Amniotic stem cell (primary cell): ENCODE measurements around the gene MUC6.

Experiments used
- DNase-seq: peaks from one replicate; lab custom pipeline; 2025; lab: John Stamatoyannopoulos, UW

The MUC6 gene

DNA sequence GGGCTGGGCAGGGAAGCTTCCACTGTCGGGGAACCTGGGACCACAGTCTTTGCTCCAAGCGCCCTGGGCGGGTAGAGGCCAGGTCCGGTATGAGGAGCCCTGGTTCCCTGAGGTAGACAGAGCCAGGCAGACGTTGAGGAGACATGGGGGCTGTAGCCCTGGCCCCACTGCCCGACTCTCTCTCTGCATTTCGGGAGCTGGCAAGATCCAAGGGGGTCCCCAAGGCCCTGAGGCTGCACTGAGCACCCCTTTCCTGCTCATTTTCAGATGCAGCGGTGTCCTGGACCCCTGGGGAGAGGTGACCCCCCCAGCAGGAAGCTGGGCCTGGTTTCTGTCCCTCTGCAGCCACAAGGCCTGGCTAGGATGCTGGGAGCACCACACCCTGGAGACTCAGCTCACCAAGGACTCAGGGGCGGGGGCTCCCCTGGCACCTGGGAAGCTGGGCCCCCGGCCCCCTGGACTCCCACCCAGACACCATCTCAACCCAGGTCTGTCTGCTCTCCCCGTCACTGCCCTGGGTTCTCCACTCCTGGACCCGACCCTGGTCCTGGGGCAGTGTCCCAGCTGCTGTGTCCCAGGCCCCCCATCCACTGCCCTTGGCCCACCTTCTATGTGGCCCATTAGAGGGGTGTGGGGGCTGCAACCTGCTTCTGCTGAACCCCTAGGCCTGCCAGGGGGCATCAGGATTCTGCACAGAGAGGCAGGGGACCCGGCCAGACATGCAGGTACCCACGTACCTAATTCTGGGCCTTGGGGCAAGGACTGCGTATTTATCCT lies 15.0 kb upstream of the MUC6 start:
- DNase-seq = no peak

DNA sequence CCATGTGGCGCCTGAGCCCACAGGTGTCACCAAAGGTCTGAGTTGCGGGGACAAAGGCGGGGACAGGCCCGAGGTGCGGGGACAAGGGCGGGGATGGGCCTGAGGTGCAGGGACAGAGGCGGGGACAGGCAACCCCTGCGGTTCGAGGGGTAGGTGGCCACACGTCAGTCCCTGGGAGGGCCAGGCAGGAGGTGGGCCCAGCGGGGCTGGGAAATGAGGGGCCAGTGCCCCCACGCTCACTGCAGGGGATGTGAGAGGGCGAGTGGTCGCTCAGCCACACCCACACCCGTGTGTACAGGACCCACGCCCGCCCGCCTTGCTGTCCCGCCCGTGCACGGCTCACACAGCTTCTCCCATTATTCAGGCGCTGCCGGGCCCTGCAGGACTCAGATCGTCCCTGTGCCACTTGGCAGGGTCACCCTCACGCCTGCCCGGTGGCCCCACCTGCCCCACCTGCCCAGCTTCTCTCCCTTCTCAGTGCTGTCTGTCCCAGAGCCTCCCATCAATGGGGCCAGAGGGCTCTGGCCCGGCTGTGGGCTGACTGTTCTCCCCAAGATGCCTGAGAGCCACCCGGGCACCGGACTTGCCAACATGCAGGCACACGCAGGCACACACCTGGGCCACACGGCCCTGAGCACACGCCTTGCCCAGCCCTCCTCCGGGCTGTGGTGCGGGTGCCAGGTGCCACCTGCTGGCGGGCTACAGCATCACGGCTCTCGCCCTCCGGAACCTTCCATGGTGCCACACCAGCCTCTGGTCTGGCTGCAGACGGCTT lies 14.2 kb upstream of the MUC6 start:
- no peak for DNase-seq

DNA sequence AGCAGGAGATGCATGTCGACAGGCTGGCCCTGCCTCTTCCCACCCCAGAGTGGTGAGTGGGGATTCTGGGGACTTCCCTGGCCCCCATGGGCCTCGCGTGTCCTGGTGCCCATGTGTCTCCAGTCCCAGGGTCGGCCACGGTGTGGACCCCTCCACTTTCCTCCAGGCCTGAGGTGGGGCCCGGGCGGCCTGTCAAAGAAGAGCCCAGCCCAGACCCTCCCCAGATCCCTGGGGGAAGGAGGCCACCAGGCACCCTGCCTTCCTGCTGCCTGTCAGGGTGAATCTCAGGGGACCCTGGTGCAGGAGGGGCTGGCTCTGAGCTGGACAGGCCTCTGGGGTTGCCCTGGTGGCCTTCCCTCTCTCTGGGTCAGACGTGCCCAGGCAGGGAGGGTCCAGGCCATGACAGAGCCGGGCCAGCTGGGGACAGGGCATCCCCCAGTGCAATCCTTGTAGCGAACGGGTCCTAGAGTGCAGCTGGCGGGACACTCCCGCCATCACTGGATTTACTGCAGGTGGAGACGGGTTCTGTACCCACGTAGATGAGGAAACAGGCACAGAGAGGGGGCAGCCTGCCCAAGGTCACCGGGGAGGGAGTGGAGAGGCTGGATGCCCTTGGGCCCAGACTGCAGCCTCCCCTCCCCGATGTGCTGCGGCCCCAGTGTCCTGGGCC lies 13.5 kb upstream of the MUC6 start:
- no peak for DNase-seq

DNA sequence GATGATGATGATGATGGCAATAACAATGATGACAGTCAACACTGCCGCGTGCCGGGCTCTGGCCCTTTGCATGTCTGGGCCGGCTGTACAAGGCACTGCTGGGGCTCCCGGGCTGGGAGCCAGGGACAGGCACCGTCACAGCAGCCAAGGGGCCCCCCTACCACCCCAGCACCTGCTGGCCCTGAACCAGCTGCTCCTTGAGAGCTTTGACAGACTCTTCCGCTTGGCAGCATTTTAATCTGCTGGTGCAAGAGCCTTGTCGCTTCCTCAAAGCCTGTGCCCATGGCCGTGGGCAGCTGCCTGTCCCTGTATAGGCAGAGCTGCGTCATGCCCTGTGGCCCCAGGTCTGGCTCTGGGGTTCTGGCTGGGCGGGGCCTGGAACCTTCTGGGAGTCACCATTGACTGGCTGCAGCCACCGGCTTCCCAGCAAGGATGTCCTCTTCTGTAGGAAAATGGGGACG lies 12.9 kb upstream of the MUC6 start:
- DNase-seq = no peak

DNA sequence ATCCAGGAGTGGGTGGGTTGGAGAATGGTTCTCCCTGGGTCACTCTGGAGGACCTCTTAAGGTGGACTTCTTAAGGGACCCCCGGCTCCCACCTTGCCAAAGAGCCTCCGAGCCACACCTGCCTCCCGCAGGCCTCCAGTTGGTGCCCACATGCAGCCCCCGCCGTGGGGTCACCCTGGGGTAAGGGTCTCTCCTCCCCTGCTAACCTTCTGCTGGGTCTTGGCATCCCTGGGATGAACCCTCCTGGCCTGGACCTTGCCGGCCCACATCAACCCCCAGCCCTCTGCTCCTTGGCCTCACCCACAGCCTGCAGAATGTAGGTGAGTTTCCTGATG lies 12.5 kb upstream of the MUC6 start:
- DNase-seq = no peak

DNA sequence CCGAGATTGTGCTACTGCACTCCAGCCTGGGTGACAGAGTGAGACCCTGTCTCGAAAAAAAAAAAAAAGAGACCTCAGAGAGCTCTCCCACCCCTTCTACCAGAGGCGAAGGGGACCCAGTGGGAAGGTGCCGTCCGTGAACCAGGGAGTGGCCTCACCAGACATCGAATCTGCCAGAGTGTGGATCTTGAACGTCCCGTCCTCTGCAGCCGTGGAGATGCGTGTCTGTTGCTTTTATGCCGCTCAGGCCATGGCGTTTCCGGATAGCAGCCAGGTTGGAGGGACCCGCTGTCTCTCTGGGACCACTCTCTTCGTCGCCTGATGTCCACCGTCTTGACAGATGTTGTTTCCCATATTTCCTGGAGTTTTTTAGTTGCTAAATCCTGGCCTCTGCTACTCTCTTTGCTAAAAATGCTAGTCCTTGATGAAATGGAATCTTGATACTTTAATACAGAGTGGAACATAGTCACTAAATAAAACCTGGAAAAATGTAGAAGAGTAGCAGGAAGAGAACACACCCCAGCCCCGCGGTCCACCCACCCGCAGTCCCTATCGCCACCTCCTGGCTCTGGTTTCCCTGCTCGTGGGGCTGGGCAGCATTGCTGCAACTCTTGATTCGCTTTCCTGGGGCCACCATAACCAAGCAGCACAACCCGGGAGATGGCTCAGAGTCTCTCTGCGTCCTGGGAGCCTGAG lies 12.0 kb upstream of the MUC6 start:
- DNase-seq = no peak

DNA sequence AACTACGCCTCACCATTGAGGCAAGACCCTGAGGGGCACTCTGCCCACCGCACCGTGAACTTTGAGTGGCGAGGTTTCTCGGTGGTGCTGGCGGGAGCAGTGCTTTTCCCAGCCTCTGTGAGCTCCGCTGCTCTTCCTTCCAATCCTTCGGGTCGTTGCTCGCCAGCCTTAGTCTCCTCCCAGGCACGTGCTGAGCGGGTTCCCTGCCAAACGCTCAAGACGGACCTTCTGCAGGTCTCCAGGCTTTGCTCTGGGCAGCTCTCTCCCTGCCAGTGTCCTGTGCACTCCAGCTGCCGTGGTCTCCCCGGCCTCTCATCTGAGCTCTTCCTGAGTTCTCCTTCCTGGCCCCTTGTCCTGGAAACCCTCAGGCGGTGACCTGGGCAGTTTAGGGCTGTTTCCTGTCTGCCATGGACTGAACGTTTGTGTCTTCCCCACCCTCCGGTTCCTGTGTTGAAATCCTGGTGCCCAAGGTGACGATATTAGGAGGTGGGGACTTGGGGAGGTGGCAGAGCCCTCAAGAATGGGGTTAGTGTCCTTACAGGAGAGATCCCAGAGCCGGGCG lies 11.2 kb upstream of the MUC6 start:
- no peak for DNase-seq

DNA sequence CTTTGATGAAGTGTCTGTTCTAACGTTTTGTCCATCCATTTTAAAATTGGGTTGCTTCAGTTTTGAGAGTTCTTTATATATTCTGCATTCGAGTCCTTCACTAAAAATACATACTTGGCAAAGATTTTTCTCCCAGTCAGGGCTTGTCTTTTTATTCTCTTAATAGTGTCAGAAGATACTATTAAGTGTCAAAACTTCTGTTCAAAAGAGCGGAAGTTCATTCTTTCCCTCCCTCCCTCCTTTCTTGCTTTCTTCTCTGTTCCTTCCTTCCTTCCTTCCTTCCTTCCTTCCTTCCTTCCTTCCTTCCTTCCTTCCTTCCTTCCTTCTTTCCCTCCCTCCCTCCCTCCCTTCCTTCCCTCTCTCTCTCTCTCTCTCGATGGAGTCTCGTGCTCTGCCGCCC lies 7.6 kb upstream of the MUC6 start:
- no peak for DNase-seq

DNA sequence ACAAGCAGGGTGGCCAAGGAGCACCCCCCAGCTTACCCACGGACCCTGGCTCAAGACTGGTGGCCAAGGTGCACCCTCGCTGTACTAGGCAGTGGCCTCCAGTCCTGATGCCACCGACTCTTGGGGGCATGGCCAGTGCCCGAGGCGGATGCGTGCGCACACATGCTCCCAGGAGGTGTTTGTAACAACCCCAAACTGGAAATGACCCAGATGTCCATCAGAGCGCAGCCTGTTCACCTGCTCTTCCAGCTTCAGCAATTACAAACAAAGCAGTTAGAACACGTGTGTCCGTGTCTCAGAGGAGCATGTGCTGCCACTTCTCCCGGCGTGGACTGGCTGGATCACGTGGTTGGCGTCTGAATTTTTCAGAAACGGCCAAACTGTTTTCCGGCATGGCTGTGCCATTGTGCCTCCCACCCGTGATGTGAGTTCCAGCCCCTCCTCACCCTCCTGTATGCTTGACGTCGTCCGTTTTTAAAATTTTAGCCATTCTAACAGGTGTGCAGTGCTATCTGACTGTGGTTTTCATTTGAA lies 7.1 kb upstream of the MUC6 start:
- no peak for DNase-seq

DNA sequence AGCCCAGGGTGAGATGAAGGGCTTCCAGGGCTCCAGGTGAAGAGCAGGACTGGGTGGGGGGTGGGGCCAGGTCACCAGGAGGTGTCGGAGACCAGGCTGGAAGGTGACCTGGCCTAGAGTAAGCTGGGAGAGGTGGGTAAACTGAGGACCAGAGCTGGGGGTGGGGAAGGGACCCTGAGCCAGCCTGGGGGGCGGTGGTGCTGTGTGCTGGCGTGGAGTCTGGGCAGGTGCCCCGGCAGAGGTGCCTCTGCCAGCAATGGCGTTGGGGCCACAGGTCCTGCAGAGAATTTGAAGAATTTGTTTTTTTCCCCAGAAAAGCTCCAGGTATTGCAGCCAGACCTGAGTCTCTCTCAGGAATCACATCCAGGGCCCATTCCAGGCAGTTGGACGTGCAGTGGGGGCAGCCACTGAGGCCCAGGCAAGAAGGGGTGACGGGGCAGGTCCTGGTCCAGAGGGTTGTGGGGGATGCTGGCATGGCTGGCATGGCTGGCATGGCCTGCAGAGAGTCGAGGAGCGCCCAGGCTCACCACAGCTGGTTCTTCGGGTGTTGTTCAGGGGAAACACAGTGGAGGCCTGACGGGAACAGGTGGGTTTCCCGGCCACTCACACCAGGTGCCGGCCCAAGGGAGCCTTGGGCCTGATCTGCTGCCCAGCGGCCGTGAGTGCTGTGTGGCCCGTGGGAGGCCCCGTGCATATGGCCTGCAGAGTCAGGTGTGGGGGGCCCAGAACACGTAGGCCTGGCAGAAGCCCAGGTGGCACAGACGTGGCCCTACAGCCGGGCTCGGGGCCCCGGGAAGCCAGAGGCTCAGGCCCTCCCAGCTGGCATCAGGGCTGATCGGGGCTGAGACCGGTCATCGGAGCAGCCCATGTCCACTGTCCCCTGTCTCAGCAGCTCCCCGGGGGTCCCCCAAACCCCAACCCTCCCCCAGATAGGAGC lies 6.4 kb upstream of the MUC6 start:
- DNase-seq = no peak

DNA sequence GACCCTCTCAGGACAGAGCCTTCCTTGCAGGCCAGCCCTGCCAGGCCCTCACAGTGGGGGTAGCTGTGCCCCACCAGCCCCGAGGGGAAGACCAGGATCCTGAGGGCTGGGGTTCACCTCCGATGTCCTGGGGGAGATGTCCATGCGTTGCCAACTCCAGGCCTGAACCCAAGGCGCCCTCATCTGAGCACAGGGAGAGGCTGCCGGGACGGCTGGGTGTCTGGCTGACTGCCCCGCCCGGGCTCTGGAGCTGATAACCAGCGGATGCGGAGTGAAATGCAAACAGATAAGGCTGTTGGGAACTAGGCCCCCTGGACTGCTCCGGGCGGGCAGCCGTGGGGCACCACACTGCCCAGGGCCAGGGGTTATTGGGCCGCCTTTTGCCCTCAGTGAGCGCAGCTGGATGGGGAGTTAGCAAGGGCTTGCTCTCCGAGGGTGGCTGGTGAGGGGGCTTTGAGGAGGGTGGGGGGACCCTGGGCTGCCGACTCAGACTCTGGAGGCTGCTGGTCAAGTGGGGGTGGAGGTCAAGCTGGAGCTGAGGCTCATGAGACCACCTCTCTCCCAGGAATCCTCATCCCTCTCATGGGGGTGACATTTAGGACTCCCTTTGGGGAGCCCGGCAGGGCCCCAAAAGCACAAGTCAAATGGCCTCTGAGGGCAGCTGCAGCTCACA lies 5.6 kb upstream of the MUC6 start:
- DNase-seq = no peak

DNA sequence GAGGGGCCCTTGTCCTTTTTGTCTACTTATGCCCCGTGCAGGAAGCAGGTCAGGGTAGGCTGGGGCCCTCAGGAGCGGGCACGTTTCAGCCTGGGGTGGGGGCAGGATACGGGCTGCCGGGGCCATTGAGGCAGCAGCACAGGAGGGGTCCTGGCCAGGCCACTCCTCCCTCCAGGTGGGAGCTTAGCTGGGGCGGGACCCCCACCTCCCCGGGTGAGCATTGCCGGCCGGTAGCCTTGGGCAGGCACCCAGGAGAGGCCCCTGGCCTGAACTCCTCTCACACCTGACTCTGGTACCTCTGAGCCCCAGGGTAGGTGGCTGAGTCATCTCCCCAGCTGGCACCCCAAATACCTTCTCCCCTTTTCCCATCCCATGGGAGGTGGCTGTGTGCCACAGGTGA lies 5.0 kb upstream of the MUC6 start:
- no peak for DNase-seq

DNA sequence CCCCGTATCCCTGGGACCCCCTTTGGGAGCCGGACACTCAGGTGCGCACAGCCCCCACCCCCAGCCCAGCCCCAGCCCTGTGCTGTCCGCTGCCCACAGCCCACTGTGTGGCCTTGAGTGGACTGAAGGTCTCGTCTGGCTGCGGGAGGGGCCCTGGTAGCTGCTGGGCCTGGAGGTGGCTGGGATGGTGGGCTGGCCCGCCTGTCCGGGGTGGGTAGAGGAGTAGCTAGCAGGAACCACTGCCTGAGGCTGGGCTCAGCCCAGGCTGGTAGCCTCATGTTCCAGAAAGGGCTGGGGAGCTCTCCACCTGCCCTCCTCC lies 4.6 kb upstream of the MUC6 start:
- DNase-seq = no peak

DNA sequence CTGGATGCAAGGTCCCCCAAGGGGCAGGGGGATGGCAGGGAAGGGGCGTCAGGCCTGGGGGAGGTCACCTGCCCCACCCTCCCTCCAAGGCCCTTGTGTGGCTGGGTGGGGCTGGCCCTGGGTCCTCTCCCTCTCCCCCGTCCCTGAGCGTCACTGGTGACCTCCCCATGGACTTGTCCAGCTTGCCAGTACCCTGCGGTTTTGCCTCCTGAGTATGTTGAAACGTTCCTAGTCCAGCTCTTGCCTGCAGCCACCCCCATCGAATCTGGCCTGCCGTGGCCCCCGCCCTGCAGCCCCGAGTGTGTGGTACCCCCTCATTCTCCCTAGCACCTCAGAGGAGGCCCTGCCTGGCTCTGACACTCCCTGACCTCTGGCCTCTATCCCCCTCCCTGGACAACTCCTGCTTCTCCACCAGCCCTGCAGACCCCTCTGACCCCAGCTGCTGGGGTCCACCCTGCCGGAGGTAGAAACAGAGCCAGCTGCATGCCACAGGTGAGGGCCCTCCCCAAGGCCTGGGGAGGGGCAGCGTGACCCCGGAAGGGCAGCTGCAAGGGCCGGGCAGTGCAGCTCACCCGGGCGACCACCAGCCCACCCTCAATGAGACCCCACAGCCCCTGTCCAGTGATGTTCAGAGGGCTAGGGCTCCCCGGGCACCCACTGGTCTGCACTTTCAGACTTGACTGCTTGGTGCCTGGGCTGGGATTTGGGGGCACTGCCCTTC lies 4.1 kb upstream of the MUC6 start:
- DNase-seq = no peak

DNA sequence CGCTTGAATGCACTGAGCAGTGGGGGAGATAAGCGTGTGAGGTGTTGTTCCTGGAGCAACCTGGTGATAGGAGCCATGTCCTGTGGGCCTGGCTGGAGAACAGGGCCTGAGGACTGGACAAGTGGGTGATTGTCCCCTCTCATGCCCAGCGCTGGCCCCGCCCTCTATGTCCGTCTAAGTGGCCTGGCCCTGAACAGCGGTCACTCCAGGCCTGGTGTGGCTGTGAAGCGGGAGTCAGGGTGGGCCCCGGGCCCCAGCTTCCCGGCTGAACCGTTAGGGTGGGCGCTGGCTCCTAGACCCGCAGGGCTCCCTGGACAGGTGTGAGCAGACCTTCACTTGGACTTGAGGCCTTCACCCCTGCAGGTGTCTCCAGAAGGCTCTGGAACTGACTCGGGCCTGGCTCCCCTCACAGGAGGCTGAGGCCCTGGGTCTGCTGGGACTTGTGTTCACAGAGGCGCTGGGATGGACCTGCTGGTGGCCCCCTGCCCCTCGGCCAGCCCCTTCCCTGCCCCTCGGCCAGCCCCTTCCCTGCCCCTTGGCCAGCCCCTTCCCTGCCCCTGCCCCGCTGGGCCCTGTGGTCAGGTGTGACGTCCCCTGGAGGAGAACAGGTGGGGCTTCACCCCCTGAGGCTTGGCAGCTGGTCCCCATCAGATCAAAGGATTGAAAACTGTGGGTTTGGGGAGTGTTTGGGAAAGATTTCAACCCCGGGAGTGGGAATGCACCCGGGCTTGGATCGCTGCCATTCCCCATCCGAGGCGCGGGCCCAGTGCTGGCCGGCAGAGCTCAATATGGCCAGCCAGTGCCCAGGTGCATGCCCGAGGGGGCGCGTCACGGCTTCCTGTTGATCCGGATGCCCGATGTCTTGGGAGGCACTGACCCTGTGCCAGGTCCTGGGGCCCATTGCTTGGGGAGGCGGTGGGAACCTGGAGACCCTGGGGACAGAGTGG lies 3.2 kb upstream of the MUC6 start:
- DNase-seq = no peak

DNA sequence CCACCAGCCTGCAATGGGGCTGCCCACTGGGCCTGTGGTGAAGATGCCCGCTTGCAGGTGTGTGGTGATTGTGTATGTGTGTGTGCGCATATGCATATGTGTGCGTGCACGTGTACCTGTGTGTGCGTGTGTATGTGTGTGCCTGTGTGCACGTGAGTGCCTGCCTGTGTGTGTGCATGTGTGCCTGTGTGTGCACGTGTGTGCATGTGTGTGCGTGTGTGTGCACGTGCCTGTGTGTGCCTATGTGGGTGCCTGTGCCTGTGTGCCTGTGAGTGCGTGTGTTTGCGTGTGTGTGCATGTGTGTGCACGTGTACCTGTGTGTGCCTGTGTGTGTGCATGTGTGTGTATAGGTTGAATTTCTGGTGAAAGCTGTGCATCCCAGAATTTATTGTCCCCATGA lies 2.4 kb upstream of the MUC6 start:
- DNase-seq = no peak

DNA sequence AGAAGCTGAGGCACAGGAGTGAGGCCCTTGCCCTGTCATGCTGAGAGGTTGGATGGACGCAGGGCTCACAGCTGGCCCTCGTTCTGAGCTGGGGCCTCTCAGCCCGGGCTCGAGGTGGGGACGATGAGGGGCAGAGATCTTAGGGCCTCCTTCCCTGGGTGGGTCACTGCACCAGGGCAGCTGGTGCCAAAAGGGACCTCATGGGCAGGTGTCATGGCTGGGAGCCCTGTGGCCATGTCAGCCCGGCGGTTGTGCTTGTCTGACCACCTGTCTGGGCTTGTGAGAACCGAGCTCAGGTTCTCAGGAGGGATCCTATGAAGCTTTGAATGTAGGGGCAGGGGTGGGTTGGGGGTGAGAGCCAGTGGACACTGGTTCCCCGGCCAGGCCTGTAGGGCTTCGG lies 1.8 kb upstream of the MUC6 start:
- no peak for DNase-seq

DNA sequence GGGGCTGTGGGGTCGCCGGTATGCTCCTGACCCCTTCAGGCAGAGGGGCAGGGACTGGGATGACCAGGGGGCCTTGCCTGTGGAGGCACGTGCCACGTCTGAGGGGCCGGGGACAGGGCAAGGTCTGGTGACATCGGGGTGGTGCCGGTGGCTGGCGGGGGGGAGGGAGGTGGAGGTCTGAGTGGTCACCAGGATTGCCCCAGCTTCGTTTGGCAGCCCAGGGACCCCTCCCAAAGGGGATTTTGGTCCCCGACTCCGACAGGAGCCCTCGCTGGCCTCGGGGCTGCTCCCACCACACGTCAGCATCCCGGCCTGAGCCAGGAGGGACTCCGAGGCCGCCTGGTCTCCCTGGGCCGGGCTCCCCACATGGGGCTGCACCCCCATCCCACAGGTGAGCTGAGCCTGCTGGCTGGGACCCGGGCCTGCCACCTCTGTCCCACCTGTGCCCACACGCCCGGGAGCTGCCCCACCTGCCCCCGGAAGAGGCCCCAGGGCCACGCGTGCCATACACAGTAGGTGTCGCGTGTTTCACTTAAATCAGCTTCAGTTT lies 1.1 kb upstream of the MUC6 start:
- DNase-seq = no peak
